ENCODE measurements around the gene KHK. TPM values are rescaled to one million over a fixed set of nuclear protein-coding genes. Genes with fewer than 3 reads are reported as not detected.

The KHK gene
- total RNA-seq, 1 donor from 2014 or later, result 9.3 TPM

DNA sequence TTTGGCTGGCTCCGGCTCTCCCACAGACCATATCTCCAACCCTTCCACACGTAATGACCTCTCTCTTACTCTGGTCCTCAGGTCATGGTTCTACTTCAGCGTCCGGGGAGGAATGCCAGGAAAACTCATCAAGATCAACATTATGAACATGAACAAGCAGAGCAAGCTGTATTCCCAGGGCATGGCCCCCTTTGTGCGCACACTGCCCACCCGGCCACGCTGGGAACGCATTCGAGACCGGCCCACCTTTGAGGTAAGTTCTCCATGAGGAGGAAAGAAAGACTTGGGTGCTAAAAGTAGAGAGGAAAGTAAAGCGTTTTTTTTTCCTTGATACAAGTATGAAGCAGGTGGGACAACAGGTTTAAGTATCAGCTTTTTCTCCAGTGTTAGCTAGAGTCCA lies 33.3 kb upstream of the KHK start:
- Histone ChIP-seq H3K36me3 (peaks cover 0 to 43% of the 10 kb centered on the region in 2 donors), H3K27ac (no peak overlapping the region), H3K4me1 (peaks cover 22% of the 10 kb centered on the region), H3K9me3 (no peaks in the 10 kb centered on the region), H3K4me3 (no peak overlapping the region), H3K27me3 (no peaks in the 10 kb centered on the region)
- no peak for DNase-seq (ENCODE audit: extremely low spot score in 2 of 2)
- intact Hi-C loops (cut with DNase I), result no loop called here
- no peak for TF ChIP-seq POLR2AphosphoS5 (IDR thresholded peaks at IDR 0.05; ENCODE audit: insufficient read depth in 1 of 2, low read depth in 1 of 2)
- TF ChIP-seq POLR2A (IDR thresholded peaks at IDR 0.05), result no peak
- TF ChIP-seq, protein P1, sequence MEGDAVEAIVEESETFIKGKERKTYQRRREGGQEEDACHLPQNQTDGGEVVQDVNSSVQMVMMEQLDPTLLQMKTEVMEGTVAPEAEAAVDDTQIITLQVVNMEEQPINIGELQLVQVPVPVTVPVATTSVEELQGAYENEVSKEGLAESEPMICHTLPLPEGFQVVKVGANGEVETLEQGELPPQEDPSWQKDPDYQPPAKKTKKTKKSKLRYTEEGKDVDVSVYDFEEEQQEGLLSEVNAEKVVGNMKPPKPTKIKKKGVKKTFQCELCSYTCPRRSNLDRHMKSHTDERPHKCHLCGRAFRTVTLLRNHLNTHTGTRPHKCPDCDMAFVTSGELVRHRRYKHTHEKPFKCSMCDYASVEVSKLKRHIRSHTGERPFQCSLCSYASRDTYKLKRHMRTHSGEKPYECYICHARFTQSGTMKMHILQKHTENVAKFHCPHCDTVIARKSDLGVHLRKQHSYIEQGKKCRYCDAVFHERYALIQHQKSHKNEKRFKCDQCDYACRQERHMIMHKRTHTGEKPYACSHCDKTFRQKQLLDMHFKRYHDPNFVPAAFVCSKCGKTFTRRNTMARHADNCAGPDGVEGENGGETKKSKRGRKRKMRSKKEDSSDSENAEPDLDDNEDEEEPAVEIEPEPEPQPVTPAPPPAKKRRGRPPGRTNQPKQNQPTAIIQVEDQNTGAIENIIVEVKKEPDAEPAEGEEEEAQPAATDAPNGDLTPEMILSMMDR (IDR thresholded peaks at IDR 0.05), result no peak

DNA sequence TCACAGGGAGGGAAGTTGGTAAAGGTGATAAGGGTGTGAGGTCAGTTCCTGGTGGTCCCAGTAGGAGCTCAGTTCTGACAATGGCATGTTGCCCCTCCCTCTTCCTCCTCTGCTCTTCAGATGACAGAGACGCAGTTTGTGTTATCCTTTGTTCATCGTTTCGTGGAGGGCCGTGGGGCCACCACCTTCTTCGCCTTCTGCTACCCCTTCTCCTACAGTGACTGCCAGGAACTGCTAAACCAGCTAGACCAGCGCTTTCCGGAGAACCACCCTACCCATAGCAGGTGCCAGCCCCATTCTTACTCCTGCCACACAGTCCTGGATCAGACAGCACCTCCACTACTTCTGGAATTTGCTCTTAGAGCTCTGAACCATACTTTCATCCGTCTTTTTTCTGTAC lies 32.8 kb upstream of the KHK start:
- Histone ChIP-seq H3K4me3 (no peak overlapping the region), H3K4me1 (peaks cover 22% of the 10 kb centered on the region), H3K27me3 (no peaks in the 10 kb centered on the region), H3K9me3 (no peaks in the 10 kb centered on the region), H3K36me3 (peaks cover 0 to 47% of the 10 kb centered on the region in 2 donors), H3K27ac (no peak overlapping the region)
- intact Hi-C loops (cut with DNase I), result no loop called here
- TF ChIP-seq, protein P1 (IDR thresholded peaks at IDR 0.05), result no peak
- TF ChIP-seq POLR2A (IDR thresholded peaks at IDR 0.05) (no peak), POLR2AphosphoS5 (IDR thresholded peaks at IDR 0.05; ENCODE audit: insufficient read depth in 1 of 2, low read depth in 1 of 2) (no peak)
- no peak for DNase-seq (ENCODE audit: extremely low spot score in 2 of 2)

DNA sequence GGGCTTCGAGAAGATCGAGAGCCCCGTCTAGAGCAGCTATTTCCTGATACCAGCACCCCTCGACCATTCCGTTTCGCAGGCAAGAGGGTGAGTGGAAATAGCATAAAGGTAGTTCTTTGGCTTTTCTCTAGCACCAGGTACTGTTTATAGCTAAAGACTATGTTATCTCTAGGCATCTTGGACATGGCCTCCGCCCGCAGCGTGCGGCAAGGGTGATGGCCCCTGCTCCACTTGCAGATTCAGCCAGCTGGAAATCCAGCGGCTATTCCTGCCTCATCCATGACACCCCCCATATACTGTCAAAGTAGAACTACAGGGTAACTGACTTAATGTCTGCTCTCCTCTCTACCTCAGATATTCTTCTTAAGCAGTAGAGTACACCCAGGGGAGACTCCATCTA lies 31.9 kb upstream of the KHK start:
- TF ChIP-seq, protein P1 (IDR thresholded peaks at IDR 0.05), result no peak
- TF ChIP-seq POLR2A (IDR thresholded peaks at IDR 0.05) (no peak), POLR2AphosphoS5 (IDR thresholded peaks at IDR 0.05; ENCODE audit: insufficient read depth in 1 of 2, low read depth in 1 of 2) (no peak)
- no peak for DNase-seq (ENCODE audit: extremely low spot score in 2 of 2)
- Histone ChIP-seq H3K27me3 (no peaks in the 10 kb centered on the region), H3K9me3 (no peaks in the 10 kb centered on the region), H3K4me1 (peaks cover 14% of the 10 kb centered on the region), H3K27ac (no peak overlapping the region), H3K36me3 (peaks cover 0 to 57% of the 10 kb centered on the region in 2 donors), H3K4me3 (no peak overlapping the region)
- intact Hi-C loops (cut with DNase I), result no loop called here

DNA sequence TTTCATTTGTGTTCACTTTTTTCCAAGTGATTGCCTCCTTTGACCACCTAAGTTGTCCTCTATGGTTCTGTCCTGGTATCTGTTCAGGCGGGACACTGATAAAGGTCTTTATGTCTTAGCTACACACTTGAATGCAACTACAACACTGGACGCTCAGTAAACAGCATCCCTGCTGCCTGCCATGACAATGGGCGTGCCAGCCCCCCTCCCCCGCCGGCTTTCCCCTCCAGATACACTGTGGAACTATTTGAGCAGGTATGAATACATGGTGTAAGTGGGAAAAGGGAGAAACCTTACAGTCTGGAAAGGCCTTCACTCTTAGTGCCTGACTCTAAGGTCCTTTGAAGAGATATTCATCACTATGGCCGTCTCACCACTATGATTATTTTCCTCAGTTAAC lies 29.4 kb upstream of the KHK start:
- H3K36me3 ChIP-seq, result peaks cover 0 to 63% of the 10 kb centered on the region in 2 donors
- H3K27me3 ChIP-seq, result no peaks in the 10 kb centered on the region
- H3K27ac ChIP-seq, result no peak overlapping the region
- H3K4me1 ChIP-seq, result peaks cover 8% of the 10 kb centered on the region
- TF ChIP-seq POLR2A (IDR thresholded peaks at IDR 0.05) (no peak), POLR2AphosphoS5 (IDR thresholded peaks at IDR 0.05; ENCODE audit: insufficient read depth in 1 of 2, low read depth in 1 of 2) (no peak)
- TF ChIP-seq, protein P1 (IDR thresholded peaks at IDR 0.05), result no peak
- H3K9me3 ChIP-seq, result no peaks in the 10 kb centered on the region
- intact Hi-C loops (cut with DNase I), result no loop called here
- H3K4me3 ChIP-seq, result no peak overlapping the region
- DNase-seq (ENCODE audit: extremely low spot score in 2 of 2), result no peak

DNA sequence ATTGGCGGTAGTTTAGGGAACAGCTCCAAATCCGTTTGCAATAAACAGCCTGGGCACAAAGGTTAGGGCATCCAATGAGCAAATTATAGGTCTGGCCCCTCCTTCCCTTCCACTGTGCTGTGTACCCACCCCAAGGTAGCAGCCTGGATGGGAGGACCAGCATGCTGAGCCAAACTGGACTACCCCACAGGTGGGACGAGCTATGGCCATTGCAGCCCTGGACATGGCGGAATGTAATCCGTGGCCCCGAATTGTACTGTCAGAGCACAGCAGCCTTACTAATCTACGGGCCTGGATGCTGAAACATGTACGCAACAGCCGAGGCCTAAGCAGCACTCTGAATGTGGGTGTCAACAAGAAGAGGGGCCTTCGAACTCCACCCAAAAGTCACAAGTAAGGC lies 28.4 kb upstream of the KHK start:
- no peak for DNase-seq (ENCODE audit: extremely low spot score in 2 of 2)
- no peaks in the 10 kb centered on the region for H3K4me1 ChIP-seq
- H3K27ac ChIP-seq, result no peak overlapping the region
- peaks cover 0 to 63% of the 10 kb centered on the region in 2 donors for H3K36me3 ChIP-seq
- no peaks in the 10 kb centered on the region for H3K27me3 ChIP-seq
- no peak overlapping the region for H3K4me3 ChIP-seq
- intact Hi-C loops (cut with DNase I), result no loop called here
- no peaks in the 10 kb centered on the region for H3K9me3 ChIP-seq
- TF ChIP-seq, protein P1 (IDR thresholded peaks at IDR 0.05), result no peak
- TF ChIP-seq POLR2AphosphoS5 (IDR thresholded peaks at IDR 0.05; ENCODE audit: insufficient read depth in 1 of 2, low read depth in 1 of 2) (no peak), POLR2A (IDR thresholded peaks at IDR 0.05) (no peak)
